Body of pancreas (tissue), 4 donors: ENCODE results near the gene PTPRN2. TPM values are rescaled to one million over a fixed set of nuclear protein-coding genes. Genes with fewer than 3 reads are reported as not detected.

ENCODE experiments used
- ATAC-seq: fragments of 150-250 bp; one replicate; pipeline ENCODE4 v1.9.1; 2016
- DNase-seq, 4 donors: peaks; one replicate each; pipeline ENCODE4 v3.0.0-alpha.2; 2019
- H3K27ac ChIP-seq, 4 donors: fragments of 200-600 bp; sonication (generic); 1 replicate in 3 of 4; 2 replicates in 1 of 4; pipeline versions ENCODE4 v1.5.1 to v1.6.1; 2016 to 2019; ENCODE audit warnings: mild to moderate bottlenecking in 1 of 4, mixed read lengths in 1 of 4, moderate library complexity in 1 of 4
- H3K27me3 ChIP-seq, 2 donors: fragments of 200-600 bp; sonication (generic); one replicate each; pipeline ENCODE4 v1.6.0; 2016; ENCODE audit warnings: mild to moderate bottlenecking in 1 of 2
- H3K36me3 ChIP-seq, 2 donors: fragments of 200-600 bp; sonication (generic); replicated peaks in 1 of 2; 2 replicates each; pipeline ENCODE4 v1.5.1; 2016; ENCODE audit warnings: low read depth in 2 of 2; ENCODE audit not compliant: insufficient read depth in 1 of 2
- H3K4me1 ChIP-seq: fragments of 200-600 bp; sonication (generic); one replicate; pipeline ENCODE4 v1.6.0; 2016
- H3K4me3 ChIP-seq, 2 donors: fragments of 200-600 bp; sonication (generic); 1 replicate in 1 of 2; 2 replicates in 1 of 2; pipeline ENCODE4 v1.5.1; 2016 to 2019
- H3K9me3 ChIP-seq, 3 donors: fragments of 200-600 bp; sonication (generic); 1 replicate in 2 of 3; 2 replicates in 1 of 3; pipeline ENCODE4 v1.5.1; 2016
- CTCF ChIP-seq, 7 experiments: fragments of 450-650 bp in 4 of 7; fragments of 200-600 bp in 3 of 7; sonication (generic) in 3 of 7; IDR thresholded peaks; one replicate each; pipeline ENCODE4 v1.5.1; 2016 to 2019; ENCODE audit warnings: antibody characterized with exemption in 7 of 7
- POLR2A ChIP-seq, 3 donors: fragments of 450-650 bp; IDR thresholded peaks; one replicate each; pipeline ENCODE4 v1.6.1; 2016; ENCODE audit warnings: antibody characterized with exemption in 3 of 3, mild to moderate bottlenecking in 2 of 3
- WGBS, 2 donors: methylation state at CpG; one replicate each; pipeline ENCODE4 v1.1.5; 2017; 5-methylcytosine and 5-hydroxymethylcytosine counted together
- intact Hi-C: fragments of 100-400 bp; cut with DNase I; formaldehyde crosslinking; loops from one replicate; pipeline ENCODE4 v1.15.1; 2023
- total RNA-seq, 2 donors: library from RNA; depleted of rRNA; stranded (reverse); fragments of >200 nt; gene quantifications; one replicate each; pipeline ENCODE4 v1.1.0, GENCODE V29; 2016

PTPRN2 gene
- total RNA-seq, 2 donors from 2014 or later, result 31.6 to 76.1 TPM

DNA sequence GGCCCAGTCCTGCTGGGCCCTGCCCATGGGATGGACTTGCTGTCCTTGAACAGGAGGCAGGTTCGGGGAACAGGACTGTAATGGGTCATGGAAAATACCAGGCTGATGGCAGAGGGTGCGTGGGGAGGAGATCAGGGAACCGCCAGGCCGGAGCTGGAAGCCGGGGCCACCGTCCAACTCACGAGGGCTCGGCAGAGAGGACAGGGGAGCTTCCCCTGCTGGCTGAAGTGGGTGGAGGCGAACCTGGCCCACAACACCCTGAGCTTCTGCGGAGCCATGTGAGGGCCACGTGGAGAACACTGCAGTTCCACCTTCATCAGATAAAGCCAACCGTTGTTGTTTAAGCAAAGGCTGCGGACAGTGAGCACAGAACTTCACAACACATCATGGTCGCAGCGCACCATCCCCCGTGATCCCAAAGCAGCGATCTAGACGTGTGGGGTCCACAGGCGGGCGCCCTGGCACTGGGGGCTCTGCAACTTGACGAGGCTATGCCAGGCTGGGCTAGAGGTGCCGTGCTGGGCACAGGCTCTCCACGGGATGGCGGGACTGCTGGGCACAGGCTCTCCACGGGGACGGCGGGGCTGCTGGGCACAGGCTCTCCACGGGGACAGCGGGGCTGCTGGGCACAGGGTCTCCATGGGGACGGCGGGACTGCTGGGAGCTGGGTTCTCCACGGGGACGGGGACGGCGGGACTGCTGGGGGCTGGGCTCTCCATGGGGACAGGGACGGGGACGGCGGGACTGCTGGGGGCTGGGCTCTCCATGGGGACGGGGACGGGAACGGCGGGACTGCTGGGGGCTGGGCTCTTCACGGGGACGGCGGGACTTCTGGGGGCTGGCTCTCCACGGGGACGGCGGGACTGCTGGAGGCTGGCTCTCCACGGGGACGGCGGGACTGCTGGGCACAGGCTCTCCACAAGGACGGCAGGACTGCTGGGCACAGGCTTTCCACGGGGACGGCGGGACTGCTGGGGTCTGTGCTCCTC is 777.5 kb downstream of the PTPRN2 start:
- no peaks in the 10 kb centered on the region for H3K9me3 ChIP-seq
- H3K36me3 ChIP-seq, result no peaks in the 10 kb centered on the region
- H3K27me3 ChIP-seq, result no peaks in the 10 kb centered on the region
- no peak for ATAC-seq
- no peaks in the 10 kb centered on the region for H3K4me1 ChIP-seq
- 92 to 94% methylated on average over 24 to 44 of the region's 55 CpGs for WGBS, 2 donors
- H3K27ac ChIP-seq, result no peak overlapping the region
- no peak overlapping the region for H3K4me3 ChIP-seq
- no peak for DNase-seq
- intact Hi-C loops, result no loop called here
- TF ChIP-seq POLR2A (IDR thresholded peaks at IDR 0.05) (no peak), CTCF (IDR thresholded peaks at IDR 0.05) (no peak)

DNA sequence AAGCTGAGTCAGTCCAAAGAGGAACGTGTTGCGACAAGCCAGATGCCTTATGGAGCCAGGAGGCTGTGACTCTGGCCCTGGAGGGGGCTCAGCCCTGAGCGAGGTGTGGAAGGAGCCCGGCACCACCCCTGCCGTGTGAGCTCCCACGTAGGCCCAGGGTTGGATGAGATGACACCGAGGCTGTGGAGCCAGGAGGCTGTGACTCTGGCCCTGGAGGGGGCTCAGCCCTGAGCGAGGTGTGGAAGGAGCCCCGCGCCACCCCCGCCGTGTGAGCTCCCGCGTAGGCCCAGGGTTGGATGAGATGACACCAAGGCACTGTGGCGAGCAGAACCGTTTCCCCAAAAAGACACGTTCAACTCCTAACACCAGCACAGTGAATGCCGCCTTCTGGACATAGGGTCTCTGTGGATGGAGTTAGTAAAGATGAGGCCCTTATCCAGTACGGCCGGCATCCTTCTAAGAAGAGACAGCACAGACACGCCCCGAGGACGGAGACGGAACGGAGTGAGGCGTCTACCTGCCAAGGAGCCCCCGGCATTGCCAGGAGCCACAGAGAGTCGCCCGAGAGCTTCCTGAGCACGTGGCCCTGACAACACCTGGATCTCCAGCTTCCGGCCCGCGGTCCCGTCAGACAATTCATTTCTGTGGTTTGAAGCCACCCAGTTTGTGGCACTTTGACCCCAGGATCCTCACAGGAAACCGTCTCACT is 778.3 kb downstream of the PTPRN2 start:
- Histone ChIP-seq H3K36me3 (no peaks in the 10 kb centered on the region), H3K27me3 (no peaks in the 10 kb centered on the region), H3K4me1 (no peaks in the 10 kb centered on the region), H3K27ac (no peak overlapping the region), H3K4me3 (no peak overlapping the region), H3K9me3 (no peaks in the 10 kb centered on the region)
- ATAC-seq (no peak), DNase-seq (no peak)
- intact Hi-C loops, result no loop called here
- TF ChIP-seq POLR2A (IDR thresholded peaks at IDR 0.05) (no peak), CTCF (IDR thresholded peaks at IDR 0.05) (no peak)
- WGBS, 2 donors, result 90 to 93% methylated on average over 30 to 34 of the region's 35 CpGs

GRCh38 chr7:157808042-157808441 is 779.6 kb downstream of the PTPRN2 start:
- 91 to 92% methylated on average over 9 of the region's 9 CpGs for WGBS, 2 donors
- Histone ChIP-seq H3K36me3 (no peaks in the 10 kb centered on the region), H3K4me3 (no peak overlapping the region), H3K27me3 (no peaks in the 10 kb centered on the region), H3K27ac (no peak overlapping the region), H3K4me1 (no peaks in the 10 kb centered on the region), H3K9me3 (no peaks in the 10 kb centered on the region)
- DNase-seq (no peak), ATAC-seq (no peak)
- intact Hi-C loops, result no loop called here
- no peak for TF ChIP-seq CTCF (IDR thresholded peaks at IDR 0.05)
- no peak for TF ChIP-seq POLR2A (IDR thresholded peaks at IDR 0.05)

GRCh38 chr7:157807510-157807909 is 780.1 kb downstream of the PTPRN2 start:
- H3K4me1 ChIP-seq, result no peaks in the 10 kb centered on the region
- no peak overlapping the region for H3K4me3 ChIP-seq
- no peak overlapping the region for H3K27ac ChIP-seq
- no peak for TF ChIP-seq POLR2A (IDR thresholded peaks at IDR 0.05)
- no peak for TF ChIP-seq CTCF (IDR thresholded peaks at IDR 0.05)
- no peaks in the 10 kb centered on the region for H3K27me3 ChIP-seq
- H3K9me3 ChIP-seq, result no peaks in the 10 kb centered on the region
- no peak for DNase-seq
- H3K36me3 ChIP-seq, result no peaks in the 10 kb centered on the region
- intact Hi-C loops, result no loop called here
- WGBS, 2 donors, result 82% methylated on average over 4 of the region's 4 CpGs; no CpG with 5 or more reads in 1 of the 2 donors
- ATAC-seq, result no peak
